Parathyroid adenoma (tissue), 2 donors: Measurements from ENCODE around the gene OLIG1.

Source experiments
- H2AFZ ChIP-seq: fragments of 300-600 bp; sonication (generic); one replicate; pipeline ENCODE4 v1.7.0; 2017; ENCODE audit warnings: antibody characterized with exemption, mild to moderate bottlenecking
- H3K27ac ChIP-seq: fragments of 300-600 bp; sonication (generic); one replicate; pipeline ENCODE4 v1.7.0; 2017
- H3K27me3 ChIP-seq: fragments of 300-600 bp; sonication (generic); one replicate; pipeline ENCODE4 v1.7.0; 2017; ENCODE audit warnings: low read length; ENCODE audit not compliant: control insufficient read depth, insufficient read depth
- H3K36me3 ChIP-seq: fragments of 300-600 bp; sonication (generic); one replicate; pipeline ENCODE4 v1.7.0; 2017; ENCODE audit warnings: low read length; ENCODE audit not compliant: control insufficient read depth, insufficient read depth
- H3K4me1 ChIP-seq: fragments of 300-600 bp; sonication (generic); one replicate; pipeline ENCODE4 v1.7.0; 2017; ENCODE audit warnings: control low read depth
- H3K4me2 ChIP-seq: fragments of 300-600 bp; sonication (generic); one replicate; pipeline ENCODE4 v1.7.0; 2017; ENCODE audit warnings: low read length
- H3K4me3 ChIP-seq: fragments of 300-600 bp; sonication (generic); one replicate; pipeline ENCODE4 v1.7.0; 2017; ENCODE audit warnings: low read depth, low read length
- H3K79me2 ChIP-seq: fragments of 300-600 bp; sonication (generic); one replicate; pipeline ENCODE4 v1.7.0; 2017; ENCODE audit warnings: control low read depth
- H3K9ac ChIP-seq: fragments of 300-600 bp; sonication (generic); one replicate; pipeline ENCODE4 v1.7.0; 2017; ENCODE audit warnings: mild to moderate bottlenecking
- H3K9me3 ChIP-seq: fragments of 300-600 bp; sonication (generic); one replicate; pipeline ENCODE4 v1.7.0; 2017; ENCODE audit warnings: low read length; ENCODE audit not compliant: control insufficient read depth
- CTCF ChIP-seq: fragments of 300-600 bp; sonication (generic); IDR thresholded peaks from one replicate; pipeline ENCODE4 v1.7.0; 2017; ENCODE audit warnings: antibody characterized with exemption, mild to moderate bottlenecking
- donor health status: primary hyperparathyroidism.

The OLIG1 gene

GRCh38 chr21:33057385-33057940, 12.5 kb upstream of the OLIG1 start:
- no peak overlapping the region for H3K4me2 ChIP-seq
- no peaks in the 10 kb centered on the region for H3K36me3 ChIP-seq
- H3K4me1 ChIP-seq = no peaks in the 10 kb centered on the region
- H3K9me3 ChIP-seq = no peaks in the 10 kb centered on the region
- no peak overlapping the region for H2AFZ ChIP-seq
- H3K4me3 ChIP-seq = no peak overlapping the region
- no peak overlapping the region for H3K27ac ChIP-seq
- no peak for TF ChIP-seq CTCF
- H3K27me3 ChIP-seq = no peaks in the 10 kb centered on the region
- H3K79me2 ChIP-seq = no peaks in the 10 kb centered on the region
- H3K9ac ChIP-seq = no peak overlapping the region

- no peak overlapping the region for H3K4me3 ChIP-seq
- no peaks in the 10 kb centered on the region for H3K27me3 ChIP-seq
- H3K36me3 ChIP-seq = no peaks in the 10 kb centered on the region
- H2AFZ ChIP-seq = no peak overlapping the region
- no peak overlapping the region for H3K9ac ChIP-seq
- H3K27ac ChIP-seq = no peak overlapping the region
- no peak for TF ChIP-seq CTCF
- no peaks in the 10 kb centered on the region for H3K79me2 ChIP-seq
- H3K4me1 ChIP-seq = no peaks in the 10 kb centered on the region
- no peaks in the 10 kb centered on the region for H3K9me3 ChIP-seq
- H3K4me2 ChIP-seq = no peak overlapping the region
Measured at GRCh38 chr21:33058527-33058926, 11.4 kb upstream of the OLIG1 start.

GRCh38 chr21:33058957-33059356, 11.0 kb upstream of the OLIG1 start:
- Histone ChIP-seq H2AFZ (no peak overlapping the region), H3K36me3 (no peaks in the 10 kb centered on the region), H3K27me3 (no peaks in the 10 kb centered on the region), H3K27ac (no peak overlapping the region), H3K79me2 (no peaks in the 10 kb centered on the region), H3K4me1 (no peaks in the 10 kb centered on the region), H3K9ac (no peak overlapping the region), H3K4me3 (no peak overlapping the region), H3K4me2 (no peak overlapping the region), H3K9me3 (no peaks in the 10 kb centered on the region)
- TF ChIP-seq CTCF = no peak

GRCh38 chr21:33059380-33059841, 10.5 kb upstream of the OLIG1 start:
- Histone ChIP-seq H3K27ac (no peak overlapping the region), H3K4me3 (no peak overlapping the region), H3K27me3 (no peaks in the 10 kb centered on the region), H3K79me2 (no peaks in the 10 kb centered on the region), H3K4me1 (no peaks in the 10 kb centered on the region), H2AFZ (no peak overlapping the region), H3K9me3 (no peaks in the 10 kb centered on the region), H3K9ac (no peak overlapping the region), H3K36me3 (no peaks in the 10 kb centered on the region), H3K4me2 (no peak overlapping the region)
- TF ChIP-seq CTCF = no peak

GRCh38 chr21:33061233-33061632, 8.7 kb upstream of the OLIG1 start:
- no peaks in the 10 kb centered on the region for H3K9me3 ChIP-seq
- no peaks in the 10 kb centered on the region for H3K79me2 ChIP-seq

More at GRCh38 chr21:33061233-33061632, 8.7 kb upstream of the OLIG1 start:
- Histone ChIP-seq H2AFZ (no peak overlapping the region), H3K27me3 (no peaks in the 10 kb centered on the region), H3K9ac (no peak overlapping the region), H3K36me3 (no peaks in the 10 kb centered on the region), H3K27ac (no peak overlapping the region), H3K4me2 (no peak overlapping the region), H3K4me1 (no peaks in the 10 kb centered on the region), H3K4me3 (no peak overlapping the region)
- no peak for TF ChIP-seq CTCF
